CD8-positive, alpha-beta memory T cell (primary cell): ENCODE results near the gene DNAJC11. TPM values are rescaled to one million over a fixed set of nuclear protein-coding genes. Genes with fewer than 3 reads are reported as not detected.

Source experiments
- CTCF ChIA-PET: fragments of 350-600 bp; sonication (Branson Sonifier 250); formaldehyde crosslinking; loops from one replicate; lab custom pipeline; 2021; ENCODE audit warnings: antibody characterized with exemption; lab: Charles Lee
- POLR2A ChIA-PET: fragments of 350-600 bp; sonication (Branson Sonifier 250); formaldehyde crosslinking; loops from one replicate; lab custom pipeline; 2021; ENCODE audit warnings: antibody characterized with exemption; lab: Charles Lee
- DNase-seq, 5 donors: peaks; one replicate each; pipeline versions ENCODE4 v3.0.0 to v3.0.0-alpha.2; 2020 to 2022; ENCODE audit warnings: mixed read lengths in 1 of 5
- H3K27ac ChIP-seq: one replicate; pipeline ENCODE4 v1.7.0; 2013; ENCODE audit warnings: low read depth, mild to moderate bottlenecking, low read length, moderate library complexity
- H3K27me3 ChIP-seq: 2 replicates; pipeline ENCODE4 v1.7.0; 2013; ENCODE audit warnings: low read length, mild to moderate bottlenecking; ENCODE audit not compliant: insufficient read depth, poor library complexity, severe bottlenecking
- H3K36me3 ChIP-seq: 2 replicates; pipeline ENCODE4 v1.7.0; 2013; ENCODE audit warnings: mild to moderate bottlenecking, low read length, moderate library complexity; ENCODE audit not compliant: insufficient read depth
- H3K4me1 ChIP-seq: 2 replicates; pipeline ENCODE4 v1.7.0; 2013; ENCODE audit warnings: mild to moderate bottlenecking, low read length, moderate library complexity; ENCODE audit not compliant: insufficient read depth
- H3K4me3 ChIP-seq: 2 replicates; pipeline ENCODE4 v1.7.0; 2013; ENCODE audit warnings: mild to moderate bottlenecking, low read length
- H3K9me3 ChIP-seq: 2 replicates; pipeline ENCODE4 v1.7.0; 2013; ENCODE audit warnings: mild to moderate bottlenecking, low read length
- H3K27ac Mint-ChIP-seq, 8 donors: one replicate each; pipeline ENCODE4 v1.8.0; 2020 to 2021; ENCODE audit warnings: mixed read lengths in 8 of 8, mild to moderate bottlenecking in 6 of 8, inconsistent platforms in 3 of 8, moderate library complexity in 3 of 8
- H3K27me3 Mint-ChIP-seq, 2 donors: one replicate each; pipeline ENCODE4 v1.8.0; 2020 to 2021; ENCODE audit warnings: mixed read lengths in 2 of 2, mild to moderate bottlenecking in 1 of 2, moderate library complexity in 1 of 2
- H3K36me3 Mint-ChIP-seq, 3 donors: one replicate each; pipeline ENCODE4 v1.8.0; 2020 to 2021; ENCODE audit warnings: mixed read lengths in 3 of 3, inconsistent platforms in 1 of 3, mild to moderate bottlenecking in 1 of 3
- H3K4me1 Mint-ChIP-seq, 3 donors: one replicate each; pipeline ENCODE4 v1.8.0; 2020 to 2021; ENCODE audit warnings: mixed read lengths in 3 of 3, inconsistent platforms in 1 of 3, mild to moderate bottlenecking in 1 of 3
- H3K4me3 Mint-ChIP-seq, 7 donors: one replicate each; pipeline ENCODE4 v1.8.0; 2020 to 2021; ENCODE audit warnings: mixed read lengths in 7 of 7, mild to moderate bottlenecking in 6 of 7, moderate library complexity in 4 of 7, inconsistent platforms in 2 of 7
- H3K9me3 Mint-ChIP-seq, 5 donors: one replicate each; pipeline ENCODE4 v1.8.0; 2020 to 2022; ENCODE audit warnings: mixed read lengths in 5 of 5, mild to moderate bottlenecking in 3 of 5, moderate library complexity in 2 of 5, inconsistent platforms in 1 of 5
- polyA plus RNA-seq: library from polyadenylated mRNA; unstranded; fragments of 300-500 nt; fragmentation: Illumina TruSeq; gene quantifications from one replicate; pipeline ENCODE4 v1.2.3, GENCODE V29; 2021
- total RNA-seq, 2 experiments: library from RNA; stranded (reverse); gene quantifications; one replicate each; pipeline ENCODE4 v1.2.3, GENCODE V29; 2021

DNAJC11 gene
- total and polyA plus RNA-seq, 3 experiments from 2014 or later, result 22.7 to 80.4 (median 79.2) TPM

- H3K4me1 ChIP-seq, result peaks cover 15% of the 10 kb centered on the region
- Mint-ChIP-seq H3K9me3 (no peaks in the 10 kb centered on the region), H3K27ac (peak overlapping the region in 3 of 8 donors; percentile 44 to 86 (median 73)), H3K36me3 (peaks cover 0 to 73% (median 1%) of the 10 kb centered on the region in 3 donors), H3K4me3 (no peak overlapping the region), H3K4me1 (peaks cover 7 to 58% (median 11%) of the 10 kb centered on the region in 3 donors), H3K27me3 (no peaks in the 10 kb centered on the region)
- ChIA-PET POLR2A (interaction anchor here (0.7 kb wide), 1 partner anchor 9 kb away, joined by 3 read pairs; no protein-coding TSS in a partner anchor), CTCF (interaction anchor here (0.7 kb wide), 1 partner anchor 14 kb away, joined by 4 read pairs; no protein-coding TSS in a partner anchor)
- H3K36me3 ChIP-seq, result peaks cover 20% of the 10 kb centered on the region
- H3K9me3 ChIP-seq, result no peaks in the 10 kb centered on the region
- no peak overlapping the region for H3K4me3 ChIP-seq
- DNase-seq, result no peak
- no peaks in the 10 kb centered on the region for H3K27me3 ChIP-seq
- no peak overlapping the region for H3K27ac ChIP-seq
These were observed 111.6 kb downstream of the DNAJC11 start for GRCh38 chr1:6590046-6590445.

GRCh38 chr1:6588893-6589520, 112.6 kb downstream of the DNAJC11 start:
- CTCF ChIA-PET, result interaction anchor here (0.7 to 1.1 kb wide), 3 partner anchors 9 to 15 kb away, joined by 3 to 4 read pairs (median 4); partner anchors contain the start of gene ZBTB48
- Histone ChIP-seq H3K27ac (no peak overlapping the region), H3K36me3 (peaks cover 13% of the 10 kb centered on the region), H3K4me1 (peaks cover 15% of the 10 kb centered on the region), H3K27me3 (no peaks in the 10 kb centered on the region), H3K4me3 (no peak overlapping the region), H3K9me3 (no peaks in the 10 kb centered on the region)
- no peak for DNase-seq
- Mint-ChIP-seq H3K9me3 (no peaks in the 10 kb centered on the region), H3K27me3 (no peaks in the 10 kb centered on the region), H3K4me3 (no peak overlapping the region), H3K4me1 (peaks cover 14 to 63% (median 16%) of the 10 kb centered on the region in 3 donors), H3K27ac (peak overlapping the region in 2 of 8 donors; percentile 14 to 73), H3K36me3 (peaks cover 0 to 70% (median 0%) of the 10 kb centered on the region in 3 donors)
- POLR2A ChIA-PET, result interaction anchor here (0.7 kb wide), 1 partner anchor 8 kb away, joined by 3 read pairs; no protein-coding TSS in a partner anchor

GRCh38 chr1:6588128-6588892, 113.3 kb downstream of the DNAJC11 start:
- Mint-ChIP-seq H3K36me3 (peaks cover 0 to 63% (median 0%) of the 10 kb centered on the region in 3 donors), H3K27ac (peak overlapping the region in 1 of 8 donors; percentile 58), H3K9me3 (no peaks in the 10 kb centered on the region), H3K4me1 (peaks cover 14 to 61% (median 16%) of the 10 kb centered on the region in 3 donors), H3K27me3 (no peaks in the 10 kb centered on the region), H3K4me3 (no peak overlapping the region)
- Histone ChIP-seq H3K4me3 (no peak overlapping the region), H3K9me3 (no peaks in the 10 kb centered on the region), H3K36me3 (peaks cover 6% of the 10 kb centered on the region), H3K27me3 (no peaks in the 10 kb centered on the region), H3K27ac (no peak overlapping the region), H3K4me1 (peaks cover 15% of the 10 kb centered on the region)
- ChIA-PET POLR2A (no interaction called here), CTCF (interaction anchor here (1.1 to 1.7 kb wide), 3 partner anchors 8 to 12 kb away, joined by 3 to 4 read pairs (median 4); partner anchors contain the start of gene ZBTB48)
- DNase-seq, result no peak

GRCh38 chr1:6587261-6588005, 114.2 kb downstream of the DNAJC11 start:
- no peaks in the 10 kb centered on the region for H3K9me3 ChIP-seq
- Mint-ChIP-seq H3K36me3 (peaks cover 0 to 55% (median 0%) of the 10 kb centered on the region in 3 donors), H3K4me3 (peak overlapping the region in 1 of 7 donors; percentile 24)

GRCh38 chr1:6586404-6586816, 115.2 kb downstream of the DNAJC11 start:
- peaks cover 17% of the 10 kb centered on the region for H3K4me1 ChIP-seq
- H3K27ac Mint-ChIP-seq, result peak overlapping the region in 1 of 8 donors; percentile 65
- CTCF ChIA-PET, result no interaction called here

More at GRCh38 chr1:6587261-6588005, 114.2 kb downstream of the DNAJC11 start:
- H3K36me3 ChIP-seq, result no peaks in the 10 kb centered on the region
- ChIA-PET POLR2A (interaction anchor here (0.8 kb wide), 1 partner anchor 16 kb away, joined by 3 read pairs; no protein-coding TSS in a partner anchor), CTCF (interaction anchor here (1.7 kb wide), 1 partner anchor 11 kb away, joined by 4 read pairs; no protein-coding TSS in a partner anchor)
- H3K4me3 ChIP-seq, result no peak overlapping the region
- peaks cover 16 to 61% (median 18%) of the 10 kb centered on the region in 3 donors for H3K4me1 Mint-ChIP-seq
- peaks cover 17% of the 10 kb centered on the region for H3K4me1 ChIP-seq
- no peak overlapping the region for H3K27ac ChIP-seq
- H3K27me3 ChIP-seq, result no peaks in the 10 kb centered on the region
- DNase-seq, result no peak
- no peaks in the 10 kb centered on the region for H3K27me3 Mint-ChIP-seq
- H3K9me3 Mint-ChIP-seq, result no peaks in the 10 kb centered on the region
- H3K27ac Mint-ChIP-seq, result peak overlapping the region in 4 of 8 donors; percentile 45 to 79 (median 56)

GRCh38 chr1:6585841-6586240, 115.8 kb downstream of the DNAJC11 start:
- no peaks in the 10 kb centered on the region for H3K27me3 Mint-ChIP-seq
- no peaks in the 10 kb centered on the region for H3K9me3 ChIP-seq
- CTCF ChIA-PET, result no interaction called here
- H3K27ac ChIP-seq, result no peak overlapping the region
- no peaks in the 10 kb centered on the region for H3K27me3 ChIP-seq
- H3K4me3 Mint-ChIP-seq, result no peak overlapping the region
- no peak overlapping the region for H3K27ac Mint-ChIP-seq
- POLR2A ChIA-PET, result no interaction called here
- no peak overlapping the region for H3K4me3 ChIP-seq
- DNase-seq, result no peak
- no peaks in the 10 kb centered on the region for H3K9me3 Mint-ChIP-seq
- H3K36me3 ChIP-seq, result no peaks in the 10 kb centered on the region
- H3K4me1 Mint-ChIP-seq, result peaks cover 28 to 61% (median 28%) of the 10 kb centered on the region in 3 donors
- H3K36me3 Mint-ChIP-seq, result peaks cover 0 to 49% (median 0%) of the 10 kb centered on the region in 3 donors
- H3K4me1 ChIP-seq, result peaks cover 18% of the 10 kb centered on the region

More at GRCh38 chr1:6586404-6586816, 115.2 kb downstream of the DNAJC11 start:
- Mint-ChIP-seq H3K4me3 (no peak overlapping the region), H3K4me1 (peaks cover 22 to 61% (median 26%) of the 10 kb centered on the region in 3 donors), H3K36me3 (peaks cover 0 to 53% (median 0%) of the 10 kb centered on the region in 3 donors), H3K9me3 (no peaks in the 10 kb centered on the region), H3K27me3 (no peaks in the 10 kb centered on the region)
- Histone ChIP-seq H3K27ac (no peak overlapping the region), H3K36me3 (no peaks in the 10 kb centered on the region), H3K27me3 (no peaks in the 10 kb centered on the region), H3K4me3 (no peak overlapping the region), H3K9me3 (no peaks in the 10 kb centered on the region)
- no peak for DNase-seq
- POLR2A ChIA-PET, result no interaction called here

- Histone ChIP-seq H3K27me3 (no peaks in the 10 kb centered on the region), H3K4me3 (no peak overlapping the region), H3K4me1 (peaks cover 24% of the 10 kb centered on the region), H3K27ac (peak overlapping the region; percentile 16), H3K36me3 (no peaks in the 10 kb centered on the region), H3K9me3 (no peaks in the 10 kb centered on the region)
- peaks cover 31 to 61% (median 33%) of the 10 kb centered on the region in 3 donors for H3K4me1 Mint-ChIP-seq
- no peaks in the 10 kb centered on the region for H3K27me3 Mint-ChIP-seq
- no peak for DNase-seq
- POLR2A ChIA-PET, result interaction anchor here (1.0 kb wide), 1 partner anchor 12 kb away, joined by 3 read pairs; no protein-coding TSS in a partner anchor
- peak overlapping the region in 6 of 8 donors; percentile 4 to 94 (median 56) for H3K27ac Mint-ChIP-seq
- no peaks in the 10 kb centered on the region for H3K9me3 Mint-ChIP-seq
- peak overlapping the region in 1 of 7 donors; percentile 69 for H3K4me3 Mint-ChIP-seq
- peaks cover 0 to 44% (median 0%) of the 10 kb centered on the region in 3 donors for H3K36me3 Mint-ChIP-seq
- CTCF ChIA-PET, result no interaction called here
These were observed 116.4 kb downstream of the DNAJC11 start for GRCh38 chr1:6585081-6585722.
